PC-3 (cell line): Measurements from ENCODE around the gene GMDS. TPM values are rescaled to one million over a fixed set of nuclear protein-coding genes. Genes with fewer than 3 reads are reported as not detected.

Experiments
- ATAC-seq: fragments of 200-7000 bp; cut with Tn5 transposase; 2 replicates; pipeline ENCODE4 v1.9.1; 2020; ENCODE audit warnings: mild to moderate bottlenecking, moderate library complexity
- BruUV-seq: library from RNA; stranded (reverse); fragments of 400-500 nt; replicated peaks from 2 replicates; lab custom pipeline; 2021; lab: Mats Ljungman, UMichigan
- CTCF ChIA-PET: fragments of 300-600 bp; sonication (Branson Sonifier 250); formaldehyde crosslinking; loops from one replicate; lab custom pipeline; 2022; ENCODE audit warnings: antibody characterized with exemption; lab: Charles Lee
- POLR2A ChIA-PET: fragments of 300-600 bp; sonication (Branson Sonifier 250); formaldehyde crosslinking; loops from one replicate; lab custom pipeline; 2022; ENCODE audit warnings: antibody characterized with exemption; ENCODE audit not compliant: unreplicated experiment; lab: Charles Lee
- DNase-seq: peaks from one replicate; pipeline ENCODE4 v3.0.0-alpha.2; 2015
- H2AFZ ChIP-seq: fragments of 300-600 bp; sonication (generic); 2 replicates; pipeline ENCODE4 v1.6.0; 2016; ENCODE audit warnings: antibody characterized with exemption, low read length
- H3F3A ChIP-seq: fragments of 300-600 bp; sonication (generic); one replicate; pipeline ENCODE4 v1.6.0; 2017; ENCODE audit warnings: antibody characterized with exemption, low read length, control low read depth, mild to moderate bottlenecking; ENCODE audit not compliant: unreplicated experiment
- H3K27ac ChIP-seq: fragments of 300-600 bp; sonication (generic); 2 replicates; pipeline ENCODE4 v1.5.1; 2016; ENCODE audit warnings: mild to moderate bottlenecking, low read length
- H3K27me3 ChIP-seq: fragments of 300-600 bp; sonication (generic); 2 replicates; pipeline ENCODE4 v1.6.1; 2016; ENCODE audit warnings: low read length, mixed read lengths
- H3K36me3 ChIP-seq: fragments of 300-600 bp; sonication (generic); 2 replicates; pipeline ENCODE4 v1.6.1; 2016; ENCODE audit warnings: low read depth, mixed run types, low read length, mixed read lengths
- H3K4me1 ChIP-seq: fragments of 300-600 bp; sonication (generic); 2 replicates; pipeline ENCODE4 v1.5.1; 2016; ENCODE audit warnings: low read length; ENCODE audit not compliant: insufficient read depth
- H3K4me2 ChIP-seq: fragments of 300-600 bp; sonication (generic); 2 replicates; pipeline ENCODE4 v1.6.0; 2016; ENCODE audit warnings: low read length
- H3K4me3 ChIP-seq: fragments of 300-600 bp; sonication (generic); 2 replicates; pipeline ENCODE4 v1.5.1; 2016; ENCODE audit warnings: mild to moderate bottlenecking, low read length, mixed read lengths
- H3K79me2 ChIP-seq: fragments of 300-600 bp; sonication (generic); 2 replicates; pipeline ENCODE4 v1.6.1; 2017; ENCODE audit warnings: low read length, mixed read lengths
- H3K9ac ChIP-seq: fragments of 300-600 bp; sonication (generic); 2 replicates; pipeline ENCODE4 v1.6.0; 2016; ENCODE audit warnings: mild to moderate bottlenecking, low read length
- H3K9me2 ChIP-seq: fragments of 300-600 bp; sonication (generic); replicated peaks from 2 replicates; pipeline ENCODE4 v1.6.1; 2016; ENCODE audit warnings: mixed run types, low read length, mixed read lengths
- H3K9me3 ChIP-seq: fragments of 300-600 bp; sonication (generic); 2 replicates; pipeline ENCODE4 v1.6.1; 2016; ENCODE audit warnings: low read length, mixed read lengths
- H4K20me1 ChIP-seq: fragments of 300-600 bp; sonication (generic); 2 replicates; pipeline ENCODE4 v1.6.1; 2016; ENCODE audit warnings: low read length, mixed read lengths
- EZH2 ChIP-seq: fragments of 300-600 bp; sonication (generic); IDR thresholded peaks from one replicate; pipeline ENCODE4 v1.6.1; 2017; ENCODE audit warnings: antibody characterized with exemption, mild to moderate bottlenecking, low read length; ENCODE audit not compliant: unreplicated experiment
- EZH2phosphoT487 ChIP-seq: fragments of 300-600 bp; sonication (generic); IDR thresholded peaks from 2 replicates; pipeline ENCODE4 v1.6.1; 2018; ENCODE audit warnings: mild to moderate bottlenecking, antibody characterized with exemption, low read length, borderline replicate concordance
- intact Hi-C: fragments of 100-400 bp; cut with micrococcal nuclease; formaldehyde crosslinking; loops from 2 replicates; pipeline ENCODE4 v1.9.0; 2023
- total RNA-seq: library from RNA; depleted of rRNA; stranded (reverse); fragments of >200 nt; gene quantifications from 2 replicates; pipeline ENCODE4 v1.2.3, GENCODE V29; 2014
- TF ChIP-seq, protein P1 (sequence below): fragments of 300-600 bp; sonication (generic); conservative IDR thresholded peaks from 2 replicates; pipeline ENCODE4 v1.5.1; 2017; ENCODE audit warnings: antibody characterized with exemption, low read depth, mild to moderate bottlenecking, low read length

GMDS gene
- total RNA-seq, 1 experiment from 2014 or later, result 18.3 TPM

DNA sequence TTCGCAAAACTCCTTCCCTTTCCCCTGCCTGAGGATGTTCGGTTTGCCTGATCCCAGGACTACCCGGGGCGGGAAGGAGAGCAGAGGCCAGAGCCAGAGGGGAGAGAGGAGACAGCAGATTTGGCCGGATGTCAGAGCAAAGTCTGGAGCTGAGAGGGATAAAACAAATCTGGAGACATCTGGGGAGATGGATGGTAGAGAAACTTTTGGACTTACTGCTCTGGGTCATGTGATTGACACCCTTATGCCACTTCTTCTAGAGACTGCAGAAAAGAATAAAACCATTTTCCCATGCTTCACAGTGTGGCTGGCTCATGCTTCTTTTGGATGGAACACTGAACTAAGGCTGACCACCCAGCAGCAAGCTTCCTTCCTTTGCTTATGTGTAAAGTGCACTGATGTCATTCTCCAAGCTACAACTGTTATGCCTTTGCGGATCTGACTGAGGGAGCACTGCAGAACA lies 461.0 kb downstream of the GMDS start:
- Histone ChIP-seq H3K9me3 (no peaks in the 10 kb centered on the region), H3K9me2 (no peaks in the 10 kb centered on the region), H3K36me3 (no peaks in the 10 kb centered on the region), H2AFZ (no peak overlapping the region), H3K4me2 (no peak overlapping the region), H3K27me3 (no peaks in the 10 kb centered on the region), H3K4me1 (no peaks in the 10 kb centered on the region), H3F3A (no peaks in the 10 kb centered on the region), H4K20me1 (no peaks in the 10 kb centered on the region), H3K27ac (no peak overlapping the region), H3K9ac (no peak overlapping the region), H3K79me2 (no peaks in the 10 kb centered on the region), H3K4me3 (no peak overlapping the region)
- intact Hi-C loops, result no loop called here
- no peak for ATAC-seq
- no TSS peak for BruUV-seq
- CTCF ChIA-PET, result no interaction called here
- TF ChIP-seq EZH2phosphoT487 (no peak), EZH2 (no peak)
- TF ChIP-seq, protein P1, sequence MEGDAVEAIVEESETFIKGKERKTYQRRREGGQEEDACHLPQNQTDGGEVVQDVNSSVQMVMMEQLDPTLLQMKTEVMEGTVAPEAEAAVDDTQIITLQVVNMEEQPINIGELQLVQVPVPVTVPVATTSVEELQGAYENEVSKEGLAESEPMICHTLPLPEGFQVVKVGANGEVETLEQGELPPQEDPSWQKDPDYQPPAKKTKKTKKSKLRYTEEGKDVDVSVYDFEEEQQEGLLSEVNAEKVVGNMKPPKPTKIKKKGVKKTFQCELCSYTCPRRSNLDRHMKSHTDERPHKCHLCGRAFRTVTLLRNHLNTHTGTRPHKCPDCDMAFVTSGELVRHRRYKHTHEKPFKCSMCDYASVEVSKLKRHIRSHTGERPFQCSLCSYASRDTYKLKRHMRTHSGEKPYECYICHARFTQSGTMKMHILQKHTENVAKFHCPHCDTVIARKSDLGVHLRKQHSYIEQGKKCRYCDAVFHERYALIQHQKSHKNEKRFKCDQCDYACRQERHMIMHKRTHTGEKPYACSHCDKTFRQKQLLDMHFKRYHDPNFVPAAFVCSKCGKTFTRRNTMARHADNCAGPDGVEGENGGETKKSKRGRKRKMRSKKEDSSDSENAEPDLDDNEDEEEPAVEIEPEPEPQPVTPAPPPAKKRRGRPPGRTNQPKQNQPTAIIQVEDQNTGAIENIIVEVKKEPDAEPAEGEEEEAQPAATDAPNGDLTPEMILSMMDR, result no peak
- DNase-seq, result no peak
- POLR2A ChIA-PET, result interaction anchor here (0.6 kb wide), 1 partner anchor 253 kb away, joined by 3 read pairs; no protein-coding TSS in a partner anchor

DNA sequence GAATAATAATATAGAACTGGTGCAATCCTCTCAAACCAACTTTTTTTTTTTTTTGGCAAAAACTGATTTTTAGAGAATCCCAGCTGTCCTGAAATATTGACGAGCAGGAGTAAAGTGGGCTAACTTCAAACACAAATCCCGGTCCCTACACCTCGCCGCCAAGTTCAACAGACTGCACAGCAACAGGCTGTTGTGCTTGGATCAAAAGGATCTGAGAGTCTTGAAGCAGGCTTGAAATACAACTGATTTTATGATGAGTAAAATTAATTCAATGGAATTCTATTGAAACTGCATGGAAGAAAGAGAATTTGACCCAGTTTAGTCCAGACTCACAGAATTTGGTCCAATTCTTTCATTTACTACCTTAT lies 463.6 kb downstream of the GMDS start:
- DNase-seq, result no peak
- no peaks in the 10 kb centered on the region for H3K9me3 ChIP-seq
- BruUV-seq, result no TSS peak
- H3K79me2 ChIP-seq, result no peaks in the 10 kb centered on the region
- TF ChIP-seq EZH2, result no peak
- TF ChIP-seq, protein P1, result no peak
- no peak for TF ChIP-seq EZH2phosphoT487
- CTCF ChIA-PET, result no interaction called here
- H3K4me3 ChIP-seq, result no peak overlapping the region
- H4K20me1 ChIP-seq, result no peaks in the 10 kb centered on the region
- H3K27me3 ChIP-seq, result no peaks in the 10 kb centered on the region
- no peak overlapping the region for H3K4me2 ChIP-seq
- H3K9me2 ChIP-seq, result no peaks in the 10 kb centered on the region
- POLR2A ChIA-PET, result no interaction called here
- intact Hi-C loops, result no loop called here
- H3K9ac ChIP-seq, result no peak overlapping the region
- H3F3A ChIP-seq, result no peaks in the 10 kb centered on the region
- no peak overlapping the region for H2AFZ ChIP-seq
- no peak overlapping the region for H3K27ac ChIP-seq
- ATAC-seq, result no peak
- H3K36me3 ChIP-seq, result no peaks in the 10 kb centered on the region
- H3K4me1 ChIP-seq, result no peaks in the 10 kb centered on the region

DNA sequence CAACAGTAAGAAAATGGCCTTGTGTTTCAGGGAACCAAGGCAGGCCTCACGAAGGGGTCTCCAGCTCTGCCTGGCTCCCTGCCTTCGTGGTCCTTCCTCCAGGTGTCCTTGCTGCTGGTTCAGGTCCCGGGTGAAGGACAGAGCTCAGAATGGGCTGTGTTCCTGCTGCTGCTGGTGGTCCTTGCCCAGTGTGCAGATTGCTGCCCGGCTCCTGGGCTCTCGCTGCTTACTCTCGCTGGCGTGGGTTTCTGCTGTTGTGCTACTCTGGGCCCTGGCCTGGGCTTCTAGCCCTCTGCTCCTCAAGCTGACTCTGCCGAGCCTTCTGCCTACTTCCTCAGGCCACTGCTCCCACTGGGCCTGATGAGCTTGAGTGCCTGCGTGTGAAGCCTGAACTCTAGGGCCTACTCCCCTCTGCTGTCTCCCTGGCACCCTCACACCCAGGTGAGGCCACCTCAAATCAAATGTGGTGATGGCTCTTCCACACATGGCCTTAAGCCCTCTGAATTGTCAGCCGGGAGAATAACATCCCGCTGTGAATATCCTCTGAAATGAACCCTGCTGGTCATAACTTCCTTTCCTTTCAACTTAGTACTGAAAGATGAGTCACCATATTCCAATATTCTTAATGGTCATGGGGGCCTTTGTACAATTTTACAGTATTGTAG lies 464.1 kb downstream of the GMDS start:
- Histone ChIP-seq H3K9me3 (no peaks in the 10 kb centered on the region), H3F3A (no peaks in the 10 kb centered on the region), H3K4me3 (no peak overlapping the region), H3K4me2 (no peak overlapping the region), H3K4me1 (no peaks in the 10 kb centered on the region), H3K27ac (no peak overlapping the region), H4K20me1 (no peaks in the 10 kb centered on the region), H3K9ac (no peak overlapping the region), H3K36me3 (no peaks in the 10 kb centered on the region), H3K79me2 (no peaks in the 10 kb centered on the region), H2AFZ (no peak overlapping the region), H3K27me3 (no peaks in the 10 kb centered on the region), H3K9me2 (no peaks in the 10 kb centered on the region)
- TF ChIP-seq EZH2phosphoT487 (no peak), EZH2 (no peak)
- TF ChIP-seq, protein P1, result no peak
- DNase-seq, result no peak
- ATAC-seq, result no peak
- no TSS peak for BruUV-seq
- CTCF ChIA-PET, result no interaction called here
- POLR2A ChIA-PET, result no interaction called here
- intact Hi-C loops, result no loop called here
